ENCODE results near the gene EEF1G.

Gene EEF1G

DNA sequence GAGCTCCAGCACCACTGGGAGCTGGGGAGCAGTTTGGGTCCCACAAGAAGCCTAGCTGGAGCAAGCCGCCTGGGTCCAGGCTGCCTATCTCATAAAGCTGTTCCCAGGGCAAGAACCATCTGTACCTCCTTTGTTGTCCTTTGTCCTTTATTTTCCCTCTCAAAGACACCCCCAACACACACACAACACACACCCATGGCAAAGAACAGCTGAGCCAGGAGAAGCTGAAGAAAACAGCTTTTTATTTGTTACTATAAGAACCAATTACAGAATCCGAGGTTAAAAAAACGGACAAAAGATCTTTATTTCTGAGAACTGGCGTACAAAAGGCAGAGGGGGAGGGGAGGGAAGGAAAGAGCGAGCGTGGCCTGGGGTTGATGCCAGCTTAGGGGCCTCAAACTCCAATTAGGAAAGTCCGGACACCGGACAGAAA is 19.3 kb upstream of the EEF1G start:
- Histone ChIP-seq H3K4me1 (ENCODE audit: low read length) (peaks cover 15% of the 10 kb centered on the region), H3K9me3 (replicated peaks; ENCODE audit: insufficient read depth, low read length) (no peaks in the 10 kb centered on the region), H3K27me3 (replicated peaks; ENCODE audit: insufficient read depth, low read length) (no peaks in the 10 kb centered on the region), H3K36me3 (replicated peaks; ENCODE audit: insufficient read depth, low read length) (peaks cover 17% of the 10 kb centered on the region; the same call in 1 of the 2 replicates), H3K9me2 (replicated peaks; ENCODE audit: insufficient read depth, low read length) (no peaks in the 10 kb centered on the region), H3K79me2 (ENCODE audit: low read length) (peaks cover 45% of the 10 kb centered on the region), H3K27ac (ENCODE audit: low read length) (peak overlapping the region; percentile 81; the same call in 1 of the 2 replicates), H4K20me1 (ENCODE audit: insufficient read depth, low read length) (no peaks in the 10 kb centered on the region), H2AFZ (ENCODE audit: low read length) (no peak overlapping the region), H3K9ac (ENCODE audit: low read length) (peak overlapping the region; percentile 70; the same call in 1 of the 2 replicates), H3K4me3 (ENCODE audit: low read length) (peak overlapping the region; percentile 58; the same call in 1 of the 2 replicates), H3K4me2 (ENCODE audit: low read depth, low read length) (peak overlapping the region; percentile 80), H3F3A (ENCODE audit: insufficient read depth, low read length) (peaks cover 26% of the 10 kb centered on the region)
- no peak for DNase-seq
- TF ChIP-seq EZH2phosphoT487 (IDR thresholded peaks at IDR 0.05; ENCODE audit: low read length) (no peak), EZH2 (optimal IDR thresholded peaks at IDR 0.05; ENCODE audit: low read depth, low read length) (no peak)
- TF ChIP-seq, protein P1, sequence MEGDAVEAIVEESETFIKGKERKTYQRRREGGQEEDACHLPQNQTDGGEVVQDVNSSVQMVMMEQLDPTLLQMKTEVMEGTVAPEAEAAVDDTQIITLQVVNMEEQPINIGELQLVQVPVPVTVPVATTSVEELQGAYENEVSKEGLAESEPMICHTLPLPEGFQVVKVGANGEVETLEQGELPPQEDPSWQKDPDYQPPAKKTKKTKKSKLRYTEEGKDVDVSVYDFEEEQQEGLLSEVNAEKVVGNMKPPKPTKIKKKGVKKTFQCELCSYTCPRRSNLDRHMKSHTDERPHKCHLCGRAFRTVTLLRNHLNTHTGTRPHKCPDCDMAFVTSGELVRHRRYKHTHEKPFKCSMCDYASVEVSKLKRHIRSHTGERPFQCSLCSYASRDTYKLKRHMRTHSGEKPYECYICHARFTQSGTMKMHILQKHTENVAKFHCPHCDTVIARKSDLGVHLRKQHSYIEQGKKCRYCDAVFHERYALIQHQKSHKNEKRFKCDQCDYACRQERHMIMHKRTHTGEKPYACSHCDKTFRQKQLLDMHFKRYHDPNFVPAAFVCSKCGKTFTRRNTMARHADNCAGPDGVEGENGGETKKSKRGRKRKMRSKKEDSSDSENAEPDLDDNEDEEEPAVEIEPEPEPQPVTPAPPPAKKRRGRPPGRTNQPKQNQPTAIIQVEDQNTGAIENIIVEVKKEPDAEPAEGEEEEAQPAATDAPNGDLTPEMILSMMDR (IDR thresholded peaks at IDR 0.05; ENCODE audit: low read length): no peak

DNA sequence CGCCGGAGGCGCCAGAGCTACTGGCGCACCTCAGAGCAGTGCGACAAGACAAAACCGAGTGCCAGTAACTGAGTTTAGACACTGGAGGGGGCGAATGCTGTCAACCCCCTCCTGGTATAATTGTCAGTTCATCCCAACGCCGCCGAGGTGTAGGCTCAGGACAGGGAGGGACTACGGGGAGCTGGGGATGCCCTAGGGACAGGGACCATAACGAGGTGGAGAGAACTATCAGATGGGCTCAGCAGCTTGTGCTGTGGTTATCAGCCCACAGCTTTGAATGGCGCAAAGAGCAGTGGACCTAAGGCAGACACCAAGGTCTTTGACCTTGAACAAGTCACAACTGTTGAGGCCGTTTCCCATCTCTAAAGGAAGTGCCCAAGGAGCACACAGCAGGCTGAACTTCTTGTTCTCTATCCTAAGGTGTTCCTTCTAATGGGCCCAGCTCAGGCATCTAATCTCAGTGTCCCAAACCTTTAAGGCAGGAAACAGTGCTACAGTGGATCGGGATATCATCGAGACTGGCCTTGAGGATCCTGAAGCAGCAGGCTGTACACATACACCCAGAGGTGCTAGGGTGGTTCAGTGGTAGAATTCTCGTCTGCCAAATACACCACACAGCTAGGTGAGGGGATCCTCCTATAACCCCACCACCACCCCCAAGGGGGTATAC is 18.6 kb upstream of the EEF1G start:
- Histone ChIP-seq H3F3A (ENCODE audit: insufficient read depth, low read length) (peaks cover 26% of the 10 kb centered on the region), H3K9ac (ENCODE audit: low read length) (peak overlapping the region; percentile 70), H3K4me3 (ENCODE audit: low read length) (peak overlapping the region; percentile 58), H3K4me2 (ENCODE audit: low read depth, low read length) (peak overlapping the region; percentile 80), H3K36me3 (replicated peaks; ENCODE audit: insufficient read depth, low read length) (peaks cover 14% of the 10 kb centered on the region; the same call in 1 of the 2 replicates), H3K27ac (ENCODE audit: low read length) (peak overlapping the region; percentile 81), H3K9me2 (replicated peaks; ENCODE audit: insufficient read depth, low read length) (no peaks in the 10 kb centered on the region), H3K79me2 (ENCODE audit: low read length) (peaks cover 43% of the 10 kb centered on the region), H3K9me3 (replicated peaks; ENCODE audit: insufficient read depth, low read length) (no peaks in the 10 kb centered on the region), H4K20me1 (ENCODE audit: insufficient read depth, low read length) (no peaks in the 10 kb centered on the region), H3K4me1 (ENCODE audit: low read length) (peaks cover 15% of the 10 kb centered on the region), H2AFZ (ENCODE audit: low read length) (peak overlapping the region; percentile 29), H3K27me3 (replicated peaks; ENCODE audit: insufficient read depth, low read length) (no peaks in the 10 kb centered on the region)
- TF ChIP-seq EZH2phosphoT487 (IDR thresholded peaks at IDR 0.05; ENCODE audit: low read length): no peak
- TF ChIP-seq EZH2 (optimal IDR thresholded peaks at IDR 0.05; ENCODE audit: low read depth, low read length): no peak
- TF ChIP-seq, protein P1 (IDR thresholded peaks at IDR 0.05; ENCODE audit: low read length): no peak; the same call in 1 of the 2 replicates
- no peak for DNase-seq

- Histone ChIP-seq H3K79me2 (ENCODE audit: low read length) (peaks cover 40% of the 10 kb centered on the region), H3K4me3 (ENCODE audit: low read length) (peak within 1 kb of the TSS; percentile 94), H3K4me1 (ENCODE audit: low read length) (peaks cover 15% of the 10 kb centered on the region), H3K27ac (ENCODE audit: low read length) (peak within 1 kb of the TSS; percentile 83), H3K27me3 (replicated peaks; ENCODE audit: insufficient read depth, low read length) (no peaks in the 10 kb centered on the region), H3K9me3 (replicated peaks; ENCODE audit: insufficient read depth, low read length) (no peaks in the 10 kb centered on the region), H3K4me2 (ENCODE audit: low read depth, low read length) (peak within 1 kb of the TSS; percentile 80), H3K36me3 (replicated peaks; ENCODE audit: insufficient read depth, low read length) (peaks cover 14% of the 10 kb centered on the region; the same call in 1 of the 2 replicates), H2AFZ (ENCODE audit: low read length) (peak within 1 kb of the TSS; percentile 43), H3F3A (ENCODE audit: insufficient read depth, low read length) (peaks cover 26% of the 10 kb centered on the region), H3K9ac (ENCODE audit: low read length) (peak within 1 kb of the TSS; percentile 91), H3K9me2 (replicated peaks; ENCODE audit: insufficient read depth, low read length) (no peaks in the 10 kb centered on the region), H4K20me1 (ENCODE audit: insufficient read depth, low read length) (no peaks in the 10 kb centered on the region)
- DNase-seq: peak; percentile 100
- TF ChIP-seq EZH2phosphoT487 (IDR thresholded peaks at IDR 0.05; ENCODE audit: low read length) (no peak), EZH2 (optimal IDR thresholded peaks at IDR 0.05; ENCODE audit: low read depth, low read length) (no peak)
- TF ChIP-seq, protein P1 (IDR thresholded peaks at IDR 0.05; ENCODE audit: low read length): 0 out of 2 replicates have a peak, but pooled peaks have one; percentile 9
Measured at GRCh38 chr11:62591448-62592145, 17.9 kb upstream of the EEF1G start, which contains the start of gene TUT1. Gene TUT1, minus strand, starts transcription at chr11:62591523. Its CDS starts 38 bp downstream, at chr11:62591485.
